ENCODE results near the gene MDM4.

MDM4 gene

GRCh38 chr1:204516180-204516879 lies at the start of gene MDM4:
TSS of gene MDM4 (plus strand) at chr1:204516406. CDS start at chr1:204525519, 9,113 bp downstream.
- intact Hi-C loops (cut with DNase I) = no loop called here
- peak; percentile 83 to 96 (median 91) for DNase-seq

DNA sequence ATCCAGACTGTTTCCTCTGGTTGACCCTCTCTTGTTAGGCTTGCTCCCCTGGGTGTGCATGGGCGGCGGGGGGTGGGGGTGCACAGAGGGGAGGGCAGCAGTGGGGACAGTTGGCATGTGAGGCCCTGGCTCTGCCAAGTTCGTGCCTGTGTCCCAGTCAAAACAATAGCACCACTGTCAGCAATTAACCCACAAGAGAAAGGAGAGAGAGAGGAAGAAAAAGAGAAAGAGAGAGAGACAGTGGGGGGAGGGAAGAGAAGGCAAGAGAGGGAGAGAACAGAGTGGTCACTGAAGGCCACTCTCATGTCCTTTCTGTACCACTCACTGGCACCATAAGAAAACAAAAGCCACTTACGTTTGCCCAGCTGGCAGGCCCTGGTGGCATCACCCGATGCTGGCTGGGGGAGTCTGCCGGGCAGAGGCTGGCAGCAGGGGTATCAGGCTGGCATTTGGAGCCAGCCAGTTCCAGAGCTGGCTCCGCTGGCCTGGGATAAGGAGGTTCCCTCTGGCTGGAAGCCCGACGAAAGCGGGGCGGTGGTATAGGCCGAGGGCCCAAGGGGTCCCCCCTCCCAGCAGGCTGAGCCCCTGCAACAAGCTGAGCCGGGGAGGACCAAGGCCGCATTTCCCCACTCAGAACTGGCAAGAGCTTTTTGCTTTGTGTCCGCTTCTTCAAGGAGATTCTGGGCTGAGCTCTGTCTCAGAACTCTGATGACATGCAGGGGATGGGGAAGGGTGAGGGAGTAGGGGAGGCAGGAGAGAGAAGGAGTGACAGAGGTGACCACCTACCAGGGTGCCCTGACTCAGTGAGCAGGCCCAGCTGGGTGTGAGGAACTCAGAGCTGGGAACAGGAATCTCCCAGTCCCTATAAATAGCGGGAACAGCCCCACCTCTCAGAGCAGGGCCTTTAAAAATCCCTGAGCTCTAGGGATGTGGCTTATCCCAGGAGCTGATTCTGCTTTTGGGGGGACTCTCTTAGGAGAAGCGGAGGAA lies 49.5 kb upstream of the MDM4 start:
- intact Hi-C loops (cut with DNase I) = no loop called here
- DNase-seq = peak; percentile 64 to 94 (median 86)

- intact Hi-C loops (cut with DNase I) = no loop called here
These were observed 48.0 kb upstream of the MDM4 start for GRCh38 chr1:204468206-204468605.

DNA sequence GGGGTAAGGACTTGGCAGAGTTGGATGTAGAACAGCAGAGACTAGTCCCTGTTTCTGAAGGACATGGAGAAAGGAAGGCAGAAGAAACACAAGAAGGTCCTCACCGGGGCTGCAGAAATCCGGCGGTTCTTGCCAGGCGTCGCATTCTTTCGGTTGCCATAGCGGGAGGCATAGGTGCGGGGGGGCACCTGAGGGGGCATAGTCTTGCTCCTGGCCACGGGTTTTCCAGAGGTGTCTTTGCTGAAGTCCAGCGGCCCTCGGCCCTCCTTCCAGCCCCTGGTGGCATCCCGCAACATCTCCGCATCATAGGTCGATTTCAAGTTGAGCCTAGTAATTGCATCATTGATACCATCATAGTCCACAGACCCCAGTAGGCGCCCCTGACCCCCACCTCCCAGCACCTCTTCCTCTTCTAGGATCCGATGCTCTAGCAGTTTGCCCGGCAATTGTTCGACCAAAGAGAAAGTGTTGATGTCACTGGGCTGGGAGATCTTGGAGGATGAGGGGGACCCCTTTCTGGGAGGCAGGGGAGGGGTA lies 47.4 kb upstream of the MDM4 start:
- intact Hi-C loops (cut with DNase I) = no loop called here
- no peak for DNase-seq

More at GRCh38 chr1:204468206-204468605, 48.0 kb upstream of the MDM4 start:
- DNase-seq = peak in 41 of 42 donors; percentile 35 to 87 (median 67)

GRCh38 chr1:204469304-204469703 lies 46.9 kb upstream of the MDM4 start:
- intact Hi-C loops (cut with DNase I) = no loop called here

GRCh38 chr1:204471687-204472086 lies 44.5 kb upstream of the MDM4 start:
- DNase-seq = no peak

More at GRCh38 chr1:204469304-204469703, 46.9 kb upstream of the MDM4 start:
- DNase-seq = no peak

DNA sequence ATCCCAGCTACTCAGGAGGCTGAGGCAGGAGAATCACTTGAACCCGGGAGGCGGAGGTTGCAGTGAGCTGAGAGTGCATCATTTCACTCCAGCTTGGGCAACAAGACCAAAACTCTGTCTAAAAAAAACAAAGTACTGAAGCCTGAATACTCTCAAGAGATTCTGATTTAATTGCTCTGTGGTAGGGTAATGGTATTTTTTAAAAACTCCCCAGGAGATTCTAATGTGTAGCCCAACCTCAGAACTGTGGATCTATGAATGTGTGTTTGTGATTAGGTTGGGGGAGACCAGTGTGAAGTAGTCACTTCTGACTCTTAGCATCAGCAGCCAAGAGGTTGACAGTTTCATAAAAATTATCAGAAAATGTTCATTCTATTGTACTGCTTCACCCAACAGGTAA lies 43.5 kb upstream of the MDM4 start:
- intact Hi-C loops (cut with DNase I) = no loop called here
- DNase-seq = no peak

More at GRCh38 chr1:204471687-204472086, 44.5 kb upstream of the MDM4 start:
- intact Hi-C loops (cut with DNase I) = no loop called here

DNA sequence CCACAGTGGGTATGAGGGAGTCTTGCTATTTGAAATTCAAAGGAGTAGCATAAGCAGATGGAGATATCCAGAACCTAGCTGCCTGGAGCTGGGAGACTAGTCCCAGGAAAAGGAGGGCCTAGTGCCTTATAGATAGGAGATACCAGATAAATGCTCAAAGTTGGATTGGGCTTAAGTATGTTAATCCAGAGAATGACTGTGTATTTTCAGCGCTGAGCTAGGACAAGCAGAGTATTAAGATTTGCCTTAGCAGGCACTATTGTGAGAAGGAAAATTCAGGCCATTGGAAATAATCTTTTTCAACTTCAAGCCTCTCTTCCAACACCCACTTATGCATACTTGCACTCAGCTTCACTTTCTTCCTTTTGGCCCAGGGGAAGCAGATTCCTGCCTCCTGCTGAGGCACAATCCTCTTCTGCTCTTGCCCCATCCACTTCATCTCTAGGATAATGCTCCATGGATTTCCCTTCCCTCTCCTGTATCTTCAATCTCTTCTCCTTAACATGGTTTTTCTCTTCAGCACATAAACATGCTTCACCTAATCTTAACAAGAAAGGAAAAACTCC lies 42.7 kb upstream of the MDM4 start:
- intact Hi-C loops (cut with DNase I) = no loop called here
- DNase-seq = no peak

DNA sequence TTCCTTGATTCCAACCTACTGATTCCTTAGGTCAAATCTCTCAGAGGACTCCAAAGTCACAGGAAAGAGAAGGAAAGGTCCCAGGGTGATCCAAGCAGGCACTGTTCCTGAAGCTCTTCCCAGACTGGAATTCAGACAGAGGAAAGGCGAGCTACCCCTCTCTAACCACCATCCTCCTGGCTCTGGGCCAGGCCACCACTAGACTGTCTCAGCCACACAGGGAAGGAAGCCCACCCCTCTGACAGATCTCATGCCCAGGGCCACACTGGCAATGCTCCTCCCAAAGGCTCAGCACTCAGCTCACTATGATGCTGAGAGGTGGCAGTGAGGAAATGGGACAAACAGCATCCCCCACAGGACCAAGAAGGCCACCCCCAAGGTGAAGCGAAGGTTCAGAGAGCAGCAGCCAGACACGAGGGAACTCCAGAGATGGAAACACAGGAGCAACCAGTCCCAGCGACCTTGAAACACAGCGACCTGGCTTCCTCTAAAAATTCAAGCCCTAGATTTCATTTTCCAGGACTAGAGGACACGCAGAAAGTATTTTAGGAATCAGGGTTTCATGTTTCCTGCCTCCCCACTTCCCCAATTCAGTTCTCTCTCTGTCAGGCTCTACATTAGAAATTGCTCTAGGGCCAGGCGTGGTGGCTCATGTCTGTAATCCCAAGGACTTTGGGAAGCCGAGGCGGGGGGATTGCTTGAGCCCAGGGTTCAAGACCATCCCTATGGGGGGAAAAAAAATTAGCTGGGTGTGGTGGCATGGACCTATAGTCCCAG lies 40.4 kb upstream of the MDM4 start:
- intact Hi-C loops (cut with DNase I) = no loop called here
- DNase-seq = no peak

DNA sequence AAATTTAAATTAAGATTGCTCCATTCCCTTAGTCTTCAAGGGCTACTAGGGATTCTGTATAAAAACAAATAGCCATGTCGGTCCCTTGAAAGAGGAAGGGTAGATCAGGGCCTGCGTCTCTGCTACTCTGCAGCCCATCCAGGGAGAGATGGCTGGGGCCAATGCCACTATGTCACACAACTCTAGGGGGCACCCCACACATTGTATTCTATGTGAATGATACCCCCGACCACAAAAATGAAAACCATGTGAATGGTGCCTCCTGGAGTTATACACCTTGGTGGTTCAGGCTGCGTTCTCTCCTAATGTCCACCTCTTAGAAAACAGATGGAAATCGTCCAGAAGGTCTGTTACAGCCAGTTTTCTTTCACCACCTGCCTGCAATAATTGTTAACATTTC lies 39.6 kb upstream of the MDM4 start:
- intact Hi-C loops (cut with DNase I) = no loop called here

DNA sequence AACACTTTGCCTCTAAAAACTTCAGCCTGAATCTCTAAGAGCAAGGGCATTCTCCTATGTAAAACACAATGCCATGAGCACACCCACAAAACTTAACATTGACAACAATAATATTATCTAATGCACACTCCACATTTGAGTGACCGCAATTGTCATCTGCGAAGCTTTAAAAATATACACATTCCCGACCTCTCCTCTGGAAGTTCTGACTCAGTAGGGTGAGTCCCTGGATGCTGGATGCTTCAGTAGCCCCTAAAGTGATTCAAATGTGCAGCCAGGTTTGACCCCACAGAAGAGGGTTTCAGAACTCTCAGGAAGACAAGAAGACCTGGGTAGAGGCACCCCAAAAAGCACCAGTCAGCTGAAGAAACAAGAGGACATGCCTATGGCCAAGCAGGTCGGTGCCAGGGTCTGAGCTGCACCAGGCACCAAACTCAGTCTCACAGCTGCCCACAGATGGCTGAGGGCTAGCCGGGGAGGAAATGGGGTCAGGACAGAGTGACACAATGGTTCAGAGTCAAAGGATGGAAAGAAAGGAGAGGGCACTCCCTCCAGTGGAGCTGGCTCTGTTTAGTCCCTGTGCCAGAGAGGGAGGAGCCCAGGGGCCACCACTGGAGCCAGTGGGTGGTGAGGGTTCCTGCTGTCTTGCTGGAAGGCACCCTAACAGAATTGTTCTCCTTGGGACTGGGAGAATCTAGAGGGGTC lies 39.0 kb upstream of the MDM4 start:
- peak; percentile 59 to 93 (median 83) for DNase-seq
- intact Hi-C loops (cut with DNase I) = no loop called here

More for the DNA sequence above, 39.6 kb upstream of the MDM4 start:
- DNase-seq = peak in 1 of 42 donors; percentile 58

GRCh38 chr1:204478172-204478899 lies 37.9 kb upstream of the MDM4 start:
- peak in 1 of 42 donors; percentile 61 for DNase-seq
- intact Hi-C loops (cut with DNase I) = no loop called here

- DNase-seq = no peak
- intact Hi-C loops (cut with DNase I) = no loop called here
These were observed 37.3 kb upstream of the MDM4 start for GRCh38 chr1:204478921-204479320.

GRCh38 chr1:204479387-204480136 lies 36.6 kb upstream of the MDM4 start:
- intact Hi-C loops (cut with DNase I) = no loop called here
- peak in 1 of 42 donors; percentile 48 for DNase-seq

DNA sequence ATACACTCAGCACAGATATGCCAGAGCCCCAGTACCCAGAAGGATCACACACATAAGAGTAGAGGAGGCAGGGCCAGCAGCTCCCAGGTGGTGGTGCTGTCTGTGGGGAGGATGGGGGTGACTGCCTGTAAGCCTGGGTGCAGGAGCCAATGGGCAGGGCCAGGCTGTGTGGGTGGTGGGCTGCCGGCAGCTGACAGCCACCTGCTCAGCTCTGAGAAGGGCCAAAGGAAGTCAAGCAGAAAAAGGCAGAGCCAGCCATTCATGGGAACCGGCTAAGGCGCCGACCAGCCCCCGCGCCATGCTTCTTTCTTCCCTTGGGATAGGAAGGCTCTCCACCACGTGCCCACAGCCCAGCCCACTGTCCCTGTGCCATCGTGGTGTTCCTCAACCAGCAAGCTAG lies 35.7 kb upstream of the MDM4 start:
- peak in 2 of 42 donors; percentile 45 to 70 for DNase-seq
- intact Hi-C loops (cut with DNase I) = no loop called here

DNA sequence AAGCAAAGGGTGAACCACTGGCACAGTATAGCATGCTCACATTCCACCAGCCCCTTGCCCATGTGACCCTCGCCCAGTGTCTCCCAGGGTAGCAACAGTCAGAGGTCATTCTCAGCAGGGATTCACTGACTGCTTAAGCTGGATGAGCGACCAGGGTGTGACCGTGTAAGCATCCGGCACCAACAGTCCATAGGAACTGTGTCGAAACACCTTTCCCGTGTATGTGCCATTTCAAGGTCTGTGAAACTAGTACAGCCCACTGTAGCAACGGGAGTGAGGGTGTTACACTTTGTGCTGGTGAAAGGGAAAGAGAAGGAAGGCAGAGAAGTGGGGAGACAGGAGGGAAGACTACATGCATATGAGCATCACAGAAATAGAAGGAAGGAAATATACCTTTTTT lies 32.4 kb upstream of the MDM4 start:
- DNase-seq = no peak
- intact Hi-C loops (cut with DNase I) = no loop called here
